ENCODE data around the gene GLP2R. TPM values are rescaled to one million over a fixed set of nuclear protein-coding genes. Genes with fewer than 3 reads are reported as not detected.
A peak's percentile ranks its signal among the peaks of the same experiment; 100 is the strongest.

GLP2R gene
- total RNA-seq, 3 donors from 2014 or later: 2.0 to 4.2 (median 3.7) TPM

DNA sequence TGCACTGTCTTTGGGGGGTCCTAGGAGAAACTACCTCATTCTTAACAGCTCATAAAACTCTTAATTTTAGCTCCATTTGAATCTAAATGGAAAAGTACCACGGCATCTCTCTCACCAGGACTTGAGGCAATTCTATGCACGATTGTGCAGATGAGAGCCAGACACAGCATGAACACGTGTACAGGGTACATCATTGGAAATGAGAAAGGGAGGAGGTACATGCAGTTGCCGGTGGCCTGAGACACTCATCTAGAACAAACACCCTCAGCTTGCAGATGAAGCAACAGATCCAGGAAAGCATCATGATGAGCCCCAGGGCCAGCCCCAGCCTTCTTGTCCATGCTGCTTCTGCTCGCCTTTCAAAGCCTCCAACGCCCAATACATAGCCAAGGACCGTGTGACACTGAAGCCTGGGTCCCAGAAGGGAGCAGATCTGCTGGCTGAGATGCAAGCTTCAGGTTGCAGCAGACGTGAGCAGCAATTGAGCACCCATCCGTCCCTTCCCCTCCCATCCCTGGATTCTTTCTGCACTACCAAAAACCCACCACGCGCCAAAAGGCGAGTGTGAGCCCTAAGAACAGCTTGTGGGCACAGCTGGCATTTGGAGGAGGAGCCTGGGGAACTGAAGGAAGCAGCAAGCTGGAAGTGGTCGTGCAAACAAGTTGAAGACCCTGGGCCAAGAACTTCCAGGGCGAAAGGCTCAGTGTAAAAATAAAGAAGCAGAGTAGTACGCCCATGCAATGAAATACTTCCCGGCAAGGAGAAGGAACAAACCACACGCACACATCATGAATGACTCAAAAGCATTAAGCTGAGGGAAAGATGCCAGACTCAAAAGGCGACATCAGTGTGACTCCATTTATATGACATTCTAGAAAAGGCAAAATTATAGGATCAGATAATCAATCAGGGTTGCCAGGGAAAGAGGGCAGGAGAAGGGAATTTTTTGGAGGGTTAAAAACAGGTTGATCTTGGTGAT, 86.7 kb downstream of the GLP2R start:
- no peaks in the 10 kb centered on the region for H3K36me3 ChIP-seq
- TF ChIP-seq, protein P1, sequence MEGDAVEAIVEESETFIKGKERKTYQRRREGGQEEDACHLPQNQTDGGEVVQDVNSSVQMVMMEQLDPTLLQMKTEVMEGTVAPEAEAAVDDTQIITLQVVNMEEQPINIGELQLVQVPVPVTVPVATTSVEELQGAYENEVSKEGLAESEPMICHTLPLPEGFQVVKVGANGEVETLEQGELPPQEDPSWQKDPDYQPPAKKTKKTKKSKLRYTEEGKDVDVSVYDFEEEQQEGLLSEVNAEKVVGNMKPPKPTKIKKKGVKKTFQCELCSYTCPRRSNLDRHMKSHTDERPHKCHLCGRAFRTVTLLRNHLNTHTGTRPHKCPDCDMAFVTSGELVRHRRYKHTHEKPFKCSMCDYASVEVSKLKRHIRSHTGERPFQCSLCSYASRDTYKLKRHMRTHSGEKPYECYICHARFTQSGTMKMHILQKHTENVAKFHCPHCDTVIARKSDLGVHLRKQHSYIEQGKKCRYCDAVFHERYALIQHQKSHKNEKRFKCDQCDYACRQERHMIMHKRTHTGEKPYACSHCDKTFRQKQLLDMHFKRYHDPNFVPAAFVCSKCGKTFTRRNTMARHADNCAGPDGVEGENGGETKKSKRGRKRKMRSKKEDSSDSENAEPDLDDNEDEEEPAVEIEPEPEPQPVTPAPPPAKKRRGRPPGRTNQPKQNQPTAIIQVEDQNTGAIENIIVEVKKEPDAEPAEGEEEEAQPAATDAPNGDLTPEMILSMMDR (IDR thresholded peaks at IDR 0.05): no peak
- TF ChIP-seq POLR2A (IDR thresholded peaks at IDR 0.05) (no peak), POLR2AphosphoS5 (IDR thresholded peaks at IDR 0.05) (no peak)
- H3K27ac ChIP-seq: peak overlapping the region in 1 of 2 donors; percentile 32
- DNase-seq (ENCODE audit: low spot score in 2 of 2): no peak
- H3K4me3 ChIP-seq: no peak overlapping the region
- intact Hi-C loops (cut with DNase I; ENCODE audit: low total_unique reads): no loop called here
- no peaks in the 10 kb centered on the region for H3K27me3 ChIP-seq
- no peaks in the 10 kb centered on the region for H3K4me1 ChIP-seq
- H3K9me3 ChIP-seq: no peaks in the 10 kb centered on the region

DNA sequence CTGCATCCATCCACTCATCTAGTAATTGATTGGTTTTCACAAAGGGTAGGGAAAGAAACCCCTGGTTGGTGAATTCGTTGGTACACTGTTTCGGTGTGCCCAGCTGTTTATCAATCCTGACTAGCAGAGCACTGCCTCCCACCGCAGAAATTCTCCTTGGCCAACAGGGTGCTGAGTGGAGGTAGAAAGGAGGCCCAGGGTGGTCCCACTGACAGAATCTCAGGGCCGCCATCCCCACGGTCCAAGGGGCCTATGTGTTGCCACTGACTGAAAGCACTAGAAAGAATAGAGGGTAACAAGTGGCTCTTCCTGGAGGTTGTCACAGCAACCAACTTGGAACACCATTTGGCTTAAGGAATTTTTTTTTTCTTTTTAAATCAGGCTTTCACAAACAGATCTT, 87.8 kb downstream of the GLP2R start:
- no peak for DNase-seq (ENCODE audit: low spot score in 2 of 2)
- no peaks in the 10 kb centered on the region for H3K27me3 ChIP-seq
- no peak for TF ChIP-seq POLR2A (IDR thresholded peaks at IDR 0.05)
- TF ChIP-seq, protein P1 (IDR thresholded peaks at IDR 0.05): no peak
- TF ChIP-seq POLR2AphosphoS5 (IDR thresholded peaks at IDR 0.05): no peak
- no peak overlapping the region for H3K4me3 ChIP-seq
- no peak overlapping the region for H3K27ac ChIP-seq
- H3K36me3 ChIP-seq: no peaks in the 10 kb centered on the region
- H3K9me3 ChIP-seq: no peaks in the 10 kb centered on the region
- intact Hi-C loops (cut with DNase I; ENCODE audit: low total_unique reads): no loop called here
- H3K4me1 ChIP-seq: no peaks in the 10 kb centered on the region

DNA sequence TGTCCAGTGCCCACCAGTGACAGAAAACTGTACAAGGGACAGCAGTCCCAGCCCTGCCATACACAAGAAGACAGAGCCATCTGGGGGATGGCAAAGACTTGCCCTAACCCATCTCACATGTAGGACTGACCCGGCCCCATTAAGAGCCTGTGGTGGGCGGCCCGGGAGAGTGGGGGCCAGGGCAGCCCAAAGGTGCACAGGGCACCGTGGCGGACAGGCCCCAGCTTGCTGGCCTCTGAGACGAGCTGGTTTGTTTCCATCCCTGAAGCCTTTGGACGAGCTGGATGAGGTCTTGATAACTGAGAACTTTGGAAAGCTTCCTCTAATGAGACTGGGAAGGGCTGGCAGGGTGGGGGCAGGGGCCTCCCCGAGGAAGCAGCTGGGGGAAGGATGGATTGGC, 90.4 kb downstream of the GLP2R start:
- TF ChIP-seq POLR2A (IDR thresholded peaks at IDR 0.05): no peak
- no peak for TF ChIP-seq POLR2AphosphoS5 (IDR thresholded peaks at IDR 0.05)

DNA sequence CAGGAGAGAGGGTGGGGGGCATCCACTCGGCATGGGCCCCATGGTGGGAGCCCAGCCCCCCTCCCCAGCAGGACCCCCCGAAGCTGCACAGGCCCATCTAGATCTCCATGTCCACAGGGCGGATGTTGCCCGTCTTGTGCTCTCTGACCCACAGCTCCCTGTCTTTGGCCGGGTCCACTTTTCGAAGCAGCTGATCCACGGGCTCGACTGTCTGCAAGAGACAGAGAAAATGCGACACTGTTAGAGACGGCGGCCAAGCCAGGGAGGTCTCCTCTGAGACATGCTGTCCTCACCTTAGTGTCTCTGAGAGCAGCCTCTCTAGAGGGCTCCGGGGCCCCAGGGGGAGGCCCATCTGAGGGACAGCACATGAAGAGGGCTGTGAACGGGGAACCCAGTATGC, 91.4 kb downstream of the GLP2R start:
- DNase-seq (ENCODE audit: low spot score in 2 of 2): no peak
- Histone ChIP-seq H3K27me3 (no peaks in the 10 kb centered on the region), H3K36me3 (no peaks in the 10 kb centered on the region), H3K27ac (peak overlapping the region in 1 of 2 donors; percentile 38), H3K9me3 (no peaks in the 10 kb centered on the region), H3K4me3 (no peak overlapping the region), H3K4me1 (no peaks in the 10 kb centered on the region)
- TF ChIP-seq POLR2AphosphoS5 (IDR thresholded peaks at IDR 0.05): no peak
- TF ChIP-seq, protein P1 (IDR thresholded peaks at IDR 0.05): no peak
- no peak for TF ChIP-seq POLR2A (IDR thresholded peaks at IDR 0.05)
- intact Hi-C loops (cut with DNase I; ENCODE audit: low total_unique reads): no loop called here

More for the DNA sequence above, 90.4 kb downstream of the GLP2R start:
- no peaks in the 10 kb centered on the region for H3K9me3 ChIP-seq
- H3K27ac ChIP-seq: no peak overlapping the region
- no peaks in the 10 kb centered on the region for H3K4me1 ChIP-seq
- H3K27me3 ChIP-seq: no peaks in the 10 kb centered on the region
- intact Hi-C loops (cut with DNase I; ENCODE audit: low total_unique reads): no loop called here
- H3K4me3 ChIP-seq: no peak overlapping the region
- no peaks in the 10 kb centered on the region for H3K36me3 ChIP-seq
- no peak for DNase-seq (ENCODE audit: low spot score in 2 of 2)

DNA sequence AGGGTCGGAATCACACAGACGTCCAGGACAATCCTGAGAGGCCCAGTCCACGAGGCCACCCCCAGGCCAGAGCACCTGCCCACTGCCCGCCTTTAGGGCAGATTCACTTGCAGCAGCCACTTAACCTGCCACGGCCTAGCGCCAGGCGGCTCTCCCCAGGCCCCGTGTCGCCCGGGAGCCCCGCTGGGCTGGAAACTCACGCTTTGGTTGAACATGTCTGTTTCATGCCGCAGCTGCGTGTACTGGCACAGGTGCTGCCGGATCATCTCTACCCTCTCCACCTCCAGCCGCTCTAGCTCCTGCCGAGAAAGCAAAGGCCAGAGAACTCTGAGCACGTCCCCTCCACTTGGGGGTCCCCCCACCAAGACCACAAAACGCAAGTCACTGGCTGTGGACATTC, 92.1 kb downstream of the GLP2R start:
- H3K4me1 ChIP-seq: no peaks in the 10 kb centered on the region
- H3K4me3 ChIP-seq: no peak overlapping the region
- H3K27me3 ChIP-seq: no peaks in the 10 kb centered on the region
- H3K36me3 ChIP-seq: no peaks in the 10 kb centered on the region
- H3K9me3 ChIP-seq: no peaks in the 10 kb centered on the region
- H3K27ac ChIP-seq: no peak overlapping the region
- no peak for TF ChIP-seq POLR2AphosphoS5 (IDR thresholded peaks at IDR 0.05)
- TF ChIP-seq, protein P1 (IDR thresholded peaks at IDR 0.05): no peak
- no peak for TF ChIP-seq POLR2A (IDR thresholded peaks at IDR 0.05)
- intact Hi-C loops (cut with DNase I; ENCODE audit: low total_unique reads): no loop called here
- no peak for DNase-seq (ENCODE audit: low spot score in 2 of 2)
